Osteoblast (primary cell): ENCODE measurements around the gene FGF23. TPM values are rescaled to one million over a fixed set of nuclear protein-coding genes. Genes with fewer than 3 reads are reported as not detected.

Experiments
- DNase-seq: peaks from one replicate; pipeline ENCODE4 v3.0.0; 2011; ENCODE audit warnings: low spot score, mixed read lengths; ENCODE audit not compliant: insufficient read length; ENCODE audit errors: missing footprints
- H2AFZ ChIP-seq: 2 replicates; pipeline ENCODE4 v1.6.0; 2011; ENCODE audit warnings: mild to moderate bottlenecking, low read length
- H3K27ac ChIP-seq: 2 replicates; pipeline ENCODE4 v1.5.1; 2011; ENCODE audit warnings: mild to moderate bottlenecking, low read depth, low read length, moderate library complexity
- H3K27me3 ChIP-seq: 2 replicates; pipeline ENCODE4 v1.6.0; 2012; ENCODE audit warnings: mild to moderate bottlenecking, control low read depth, inconsistent platforms, low read length, moderate library complexity; ENCODE audit not compliant: insufficient read depth
- H3K36me3 ChIP-seq: 2 replicates; pipeline ENCODE4 v1.5.1; 2011; ENCODE audit warnings: mild to moderate bottlenecking, low read length, control low read depth, moderate library complexity; ENCODE audit not compliant: insufficient read depth
- H3K4me1 ChIP-seq: 2 replicates; pipeline ENCODE4 v1.5.1; 2011; ENCODE audit warnings: mild to moderate bottlenecking, low read length, control low read depth, moderate library complexity; ENCODE audit not compliant: insufficient read depth
- H3K4me2 ChIP-seq: 2 replicates; pipeline ENCODE4 v1.6.0; 2011; ENCODE audit warnings: mild to moderate bottlenecking, low read length; ENCODE audit not compliant: insufficient read depth
- H3K4me3 ChIP-seq: fragments of 200-600 bp; sonication (generic); 3 replicates; pipeline ENCODE4 v1.5.1; 2012; ENCODE audit warnings: mild to moderate bottlenecking, low read length, inconsistent platforms; ENCODE audit not compliant: insufficient read depth
- H3K79me2 ChIP-seq: 2 replicates; pipeline ENCODE4 v1.6.0; 2012; ENCODE audit warnings: mild to moderate bottlenecking, low read length, control low read depth, inconsistent platforms; ENCODE audit not compliant: insufficient read depth
- H3K9me3 ChIP-seq: 2 replicates; pipeline ENCODE4 v1.5.1; 2011; ENCODE audit warnings: low read depth, low read length, control low read depth
- H4K20me1 ChIP-seq: 2 replicates; pipeline ENCODE4 v1.6.0; 2012; ENCODE audit warnings: mild to moderate bottlenecking, low read length, control low read depth; ENCODE audit not compliant: insufficient read depth
- CTCF ChIP-seq: IDR thresholded peaks from 2 replicates; pipeline ENCODE4 v1.5.1; 2011; ENCODE audit warnings: mild to moderate bottlenecking, low read depth, low read length, moderate library complexity; ENCODE audit errors: extremely low read depth
- total RNA-seq: library from RNA; depleted of rRNA; stranded (reverse); fragments of >200 nt; gene quantifications from 2 replicates; pipeline ENCODE4 v1.2.3, GENCODE V29; 2012

The FGF23 gene
- total RNA-seq, 1 donor: not detected

GRCh38 chr12:4331221-4331620 is 48.3 kb downstream of the FGF23 start:
- no peak overlapping the region for H2AFZ ChIP-seq
- no peaks in the 10 kb centered on the region for H3K9me3 ChIP-seq
- no peak overlapping the region for H3K4me3 ChIP-seq
- DNase-seq: no peak
- H3K4me2 ChIP-seq: no peak overlapping the region
- TF ChIP-seq CTCF: no peak
- H3K79me2 ChIP-seq: peaks cover 51% of the 10 kb centered on the region
- peaks cover 8% of the 10 kb centered on the region for H3K36me3 ChIP-seq
- H3K4me1 ChIP-seq: no peaks in the 10 kb centered on the region
- no peaks in the 10 kb centered on the region for H3K27me3 ChIP-seq
- no peaks in the 10 kb centered on the region for H4K20me1 ChIP-seq
- H3K27ac ChIP-seq: no peak overlapping the region

- H3K4me2 ChIP-seq: no peak overlapping the region
- no peaks in the 10 kb centered on the region for H3K9me3 ChIP-seq
- H3K4me1 ChIP-seq: no peaks in the 10 kb centered on the region
- H4K20me1 ChIP-seq: no peaks in the 10 kb centered on the region
- no peak for DNase-seq
- no peak overlapping the region for H3K27ac ChIP-seq
- peaks cover 58% of the 10 kb centered on the region for H3K79me2 ChIP-seq
- TF ChIP-seq CTCF: no peak
- no peak overlapping the region for H3K4me3 ChIP-seq
- H3K36me3 ChIP-seq: peaks cover 5% of the 10 kb centered on the region
- no peaks in the 10 kb centered on the region for H3K27me3 ChIP-seq
- no peak overlapping the region for H2AFZ ChIP-seq
Measured at GRCh38 chr12:4330203-4330602, 49.3 kb downstream of the FGF23 start.

- peaks cover 12% of the 10 kb centered on the region for H4K20me1 ChIP-seq
- peaks cover 5% of the 10 kb centered on the region for H3K4me1 ChIP-seq
- H3K36me3 ChIP-seq: peaks cover 3% of the 10 kb centered on the region
- no peak overlapping the region for H3K27ac ChIP-seq
- no peaks in the 10 kb centered on the region for H3K9me3 ChIP-seq
- no peak overlapping the region for H3K4me2 ChIP-seq
- H3K27me3 ChIP-seq: no peaks in the 10 kb centered on the region
- H3K4me3 ChIP-seq: no peak overlapping the region
- no peak overlapping the region for H2AFZ ChIP-seq
- no peak for DNase-seq
- no peak for TF ChIP-seq CTCF
- peaks cover 76% of the 10 kb centered on the region for H3K79me2 ChIP-seq
Measured at GRCh38 chr12:4327293-4327692, 52.2 kb downstream of the FGF23 start.

GRCh38 chr12:4325966-4326365 is 53.5 kb downstream of the FGF23 start:
- no peak overlapping the region for H3K4me3 ChIP-seq
- H3K36me3 ChIP-seq: peaks cover 3% of the 10 kb centered on the region
- DNase-seq: no peak
- H3K79me2 ChIP-seq: peaks cover 81% of the 10 kb centered on the region
- no peak overlapping the region for H3K27ac ChIP-seq
- H3K4me1 ChIP-seq: peaks cover 8% of the 10 kb centered on the region
- no peak overlapping the region for H2AFZ ChIP-seq
- peaks cover 13% of the 10 kb centered on the region for H4K20me1 ChIP-seq
- no peak for TF ChIP-seq CTCF
- no peak overlapping the region for H3K4me2 ChIP-seq
- H3K9me3 ChIP-seq: no peaks in the 10 kb centered on the region
- H3K27me3 ChIP-seq: no peaks in the 10 kb centered on the region
